GM18861 (cell line): ENCODE data around the gene UGT1A9.

ENCODE experiments used
- ATAC-seq: cut with Tn5 transposase; IDR thresholded peaks from one replicate; pipeline ENCODE4 v1.9.1; 2021; ENCODE audit not compliant: unreplicated experiment

UGT1A9 gene

GRCh38 chr2:233814056-233814835 lies 142.5 kb downstream of the UGT1A9 start:
- no peak for ATAC-seq

- ATAC-seq, result no peak
These were observed 144.2 kb downstream of the UGT1A9 start for GRCh38 chr2:233815861-233816260.

GRCh38 chr2:233816334-233816733 lies 144.6 kb downstream of the UGT1A9 start:
- ATAC-seq, result no peak

GRCh38 chr2:233816771-233817170 lies 145.1 kb downstream of the UGT1A9 start:
- ATAC-seq, result no peak

- no peak for ATAC-seq
These were observed 145.7 kb downstream of the UGT1A9 start for GRCh38 chr2:233817361-233817911.

GRCh38 chr2:233817995-233818638 lies 146.4 kb downstream of the UGT1A9 start:
- ATAC-seq, result no peak

- ATAC-seq, result no peak
These were observed 147.2 kb downstream of the UGT1A9 start for GRCh38 chr2:233818639-233819621.

- ATAC-seq, result no peak
These were observed 148.4 kb downstream of the UGT1A9 start for GRCh38 chr2:233819884-233820773.

GRCh38 chr2:233820774-233821105 lies 149.0 kb downstream of the UGT1A9 start:
- no peak for ATAC-seq

GRCh38 chr2:233821196-233821595 lies 149.5 kb downstream of the UGT1A9 start:
- no peak for ATAC-seq

GRCh38 chr2:233821709-233822100 lies 150.0 kb downstream of the UGT1A9 start:
- no peak for ATAC-seq

GRCh38 chr2:233822101-233822771 lies 150.5 kb downstream of the UGT1A9 start:
- no peak for ATAC-seq
